HepG2 (cell line): Measurements from ENCODE around the gene CCDC80. TPM values are rescaled to one million over a fixed set of nuclear protein-coding genes. Genes with fewer than 3 reads are reported as not detected.

ENCODE experiments used
- ATAC-seq: fragments of 200-7000 bp; cut with Tn5 transposase; 3 replicates; pipeline ENCODE4 v1.9.1; 2020; ENCODE audit warnings: mild to moderate bottlenecking, moderate library complexity
- BruUV-seq: library from RNA; stranded (reverse); fragments of 400-500 nt; replicated peaks from 2 replicates; lab custom pipeline; 2021; lab: Mats Ljungman, UMichigan
- CTCF ChIA-PET: fragments of 300-600 bp; formaldehyde crosslinking; extraction: SDS; loops from one replicate; lab custom pipeline; 2021; ENCODE audit warnings: low total read pairs, inconsistent platforms, low intra/inter-chr PET ratio; lab: Yijun Ruan, JAX
- POLR2A ChIA-PET: fragments of 350-600 bp; sonication (Branson Sonifier 250); formaldehyde crosslinking; loops from one replicate; lab custom pipeline; 2020; ENCODE audit warnings: antibody characterized with exemption, inconsistent platforms; lab: Yijun Ruan, JAX
- DNase-seq: peaks from one replicate; pipeline ENCODE4 v3.0.0-alpha.2; 2015; ENCODE audit warnings: low spot score
- FAIRE-seq: peaks from 3 replicates; lab custom pipeline; 2011; peaks lifted over from hg19 to GRCh38; lab: Jason Lieb, UNC
- H2AFZ ChIP-seq: one replicate; pipeline ENCODE4 v1.6.1; 2011; ENCODE audit warnings: low read length, inconsistent platforms
- H3K27ac ChIP-seq: fragments of 300-600 bp; 3 replicates; pipeline ENCODE4 v1.8.0; 2011; ENCODE audit warnings: mixed run types, mild to moderate bottlenecking, mixed read lengths, low read length, inconsistent platforms; ENCODE audit not compliant: insufficient read depth; ENCODE audit errors: extremely low read length
- H3K27me3 ChIP-seq, 2 experiments: fragments of 200-600 bp in 1 of 2; 2 replicates in 1 of 2; 3 replicates in 1 of 2; pipeline versions ENCODE4 v1.6.0 to v1.8.0; 2011; ENCODE audit warnings: low read length in 2 of 2, mild to moderate bottlenecking in 2 of 2, moderate library complexity in 2 of 2, inconsistent platforms in 1 of 2; ENCODE audit not compliant: insufficient read depth in 2 of 2, control insufficient read depth in 1 of 2
- H3K36me3 ChIP-seq, 2 experiments: fragments of 200-600 bp in 1 of 2; replicated peaks in 1 of 2; 2 replicates in 1 of 2; 3 replicates in 1 of 2; pipeline versions ENCODE4 v1.5.1 to v1.8.0; 2011; ENCODE audit warnings: low read length in 2 of 2, inconsistent platforms in 1 of 2; ENCODE audit not compliant: insufficient read depth in 2 of 2, control insufficient read depth in 1 of 2
- H3K4me1 ChIP-seq: 2 replicates; pipeline ENCODE4 v1.5.1; 2012; ENCODE audit warnings: low read length, inconsistent platforms; ENCODE audit not compliant: insufficient read depth
- H3K4me2 ChIP-seq: 2 replicates; pipeline ENCODE4 v1.6.0; 2011; ENCODE audit warnings: low read depth, low read length, inconsistent platforms
- H3K4me3 ChIP-seq, 3 experiments: fragments of 200-600 bp in 1 of 3; sonication (generic), shearing (Covaris generic) in 1 of 3; replicated peaks in 1 of 3; 2 replicates each; pipeline ENCODE4 v1.5.1; 2011 to 2016; ENCODE audit warnings: low read length in 3 of 3, inconsistent platforms in 2 of 3, low read depth in 2 of 3, mild to moderate bottlenecking in 2 of 3, control low read depth in 1 of 3, mixed read lengths in 1 of 3; ENCODE audit not compliant: insufficient read depth in 1 of 3
- H3K79me2 ChIP-seq: one replicate; pipeline ENCODE4 v1.6.1; 2011; ENCODE audit warnings: low read length, inconsistent platforms; ENCODE audit not compliant: insufficient read depth
- H3K9ac ChIP-seq: 2 replicates; pipeline ENCODE4 v1.6.0; 2011; ENCODE audit warnings: mild to moderate bottlenecking, low read depth, low read length, inconsistent platforms; ENCODE audit not compliant: insufficient read depth
- H3K9me3 ChIP-seq: 2 replicates; pipeline ENCODE4 v1.5.1; 2012; ENCODE audit warnings: mild to moderate bottlenecking, low read length
- H4K20me1 ChIP-seq: 2 replicates; pipeline ENCODE4 v1.6.0; 2011; ENCODE audit warnings: inconsistent platforms, mild to moderate bottlenecking, low read length, moderate library complexity; ENCODE audit not compliant: insufficient read depth
- DZIP1 ChIP-seq: sonication (generic); formaldehyde crosslinking; IDR thresholded peaks from 2 replicates; pipeline ENCODE4 v1.5.0; 2020; ENCODE audit warnings: mild to moderate bottlenecking, missing genetic modification reagents
- GLI4 ChIP-seq: sonication (generic); formaldehyde crosslinking; IDR thresholded peaks from 2 replicates; pipeline ENCODE4 v1.5.1; 2020; ENCODE audit warnings: missing genetic modification reagents, mild to moderate bottlenecking, moderate library complexity, borderline replicate concordance
- MEF2D ChIP-seq: sonication (generic); formaldehyde crosslinking; IDR thresholded peaks from 2 replicates; pipeline ENCODE4 v1.5.1; 2020; ENCODE audit warnings: mild to moderate bottlenecking, missing genetic modification reagents
- MTF1 ChIP-seq: sonication (generic); formaldehyde crosslinking; IDR thresholded peaks from 2 replicates; pipeline ENCODE4 v1.5.0; 2020; ENCODE audit warnings: missing genetic modification reagents
- NFIC ChIP-seq: IDR thresholded peaks from 2 replicates; pipeline ENCODE4 v1.6.1; 2012; ENCODE audit warnings: mild to moderate bottlenecking, low read length, inconsistent platforms
- SMAD1 ChIP-seq: sonication (generic); formaldehyde crosslinking; IDR thresholded peaks from 2 replicates; pipeline ENCODE4 v1.4.0; 2020; ENCODE audit warnings: missing genetic modification reagents, low read depth, mild to moderate bottlenecking, borderline replicate concordance
- SYNCRIP ChIP-seq: fragments of 200-400 bp; formaldehyde crosslinking; IDR thresholded peaks from 2 replicates; pipeline ENCODE4 v1.6.1; 2018; ENCODE audit warnings: mild to moderate bottlenecking, low read depth, low read length; ENCODE audit not compliant: insufficient read depth
- ZFP62 ChIP-seq: sonication (generic); formaldehyde crosslinking; IDR thresholded peaks from 2 replicates; pipeline ENCODE4 v1.4.0; 2020; ENCODE audit warnings: missing genetic modification reagents
- ZNF343 ChIP-seq: sonication (generic); formaldehyde crosslinking; IDR thresholded peaks from 2 replicates; pipeline ENCODE4 v1.4.0; 2020; ENCODE audit warnings: mild to moderate bottlenecking, missing genetic modification reagents
- ZNF605 ChIP-seq: sonication (generic); formaldehyde crosslinking; IDR thresholded peaks from 2 replicates; pipeline ENCODE4 v1.8.0; 2022; ENCODE audit warnings: mild to moderate bottlenecking, missing genetic modification reagents
- ZNF75D ChIP-seq: sonication (generic); formaldehyde crosslinking; IDR thresholded peaks from 2 replicates; pipeline ENCODE4 v1.8.1; 2023; ENCODE audit warnings: missing genetic modification reagents, mild to moderate bottlenecking, borderline replicate concordance
- WGBS: methylation state at CpG from one replicate; pipeline ENCODE4 v1.1.6; 2017; ENCODE audit warnings: low lambda C conversion rate; 5-methylcytosine and 5-hydroxymethylcytosine counted together
- in situ Hi-C: cut with HindIII; loops from 2 replicates; pipeline ENCODE4 v1.10.0; 2017; ENCODE audit warnings: low pct_unique_long_range_greater_than_20kb; ENCODE audit not compliant: extremely low pct_ligation_motif_present
- intact Hi-C: fragments of 100-400 bp; cut with micrococcal nuclease; formaldehyde crosslinking; loops from one replicate; pipeline ENCODE4 v1.10.0; 2022; ENCODE audit not compliant: unreplicated experiment
- polyA plus RNA-seq, 8 experiments: library from polyadenylated mRNA; depleted of rRNA in 3 of 8; stranded (reverse) in 7 of 8; unstranded in 1 of 8; fragments of >200 nt; fragmentation: Illumina TruSeq in 4 of 8; extraction: Trizol in 4 of 8; gene quantifications; 2 replicates each; pipeline versions ENCODE4 v1.2.1 to v1.2.3, GENCODE V29; 2011 to 2016; ENCODE audit warnings: low read depth in 4 of 8, missing spikeins in 1 of 8, mixed read lengths in 1 of 8; ENCODE audit not compliant: insufficient read depth in 1 of 8
- total RNA-seq, 5 experiments: library from RNA; depleted of rRNA; stranded (reverse); fragments of >200 nt; fragmentation: Illumina TruSeq; extraction: Trizol; gene quantifications; 2 replicates each; pipeline ENCODE4 v1.2.3, GENCODE V29; 2016; ENCODE audit warnings: low read depth in 1 of 5

The CCDC80 gene
- total and polyA plus RNA-seq, 2 of the 13 experiments (the other 11 are each of a cell fraction or from before 2014, with no cell fraction given) = not detected

- in situ Hi-C loops = no loop called here
Observed at GRCh38 chr3:112568642-112569041, 72.3 kb downstream of the CCDC80 start.

More at GRCh38 chr3:112568642-112569041, 72.3 kb downstream of the CCDC80 start:
- ATAC-seq (no peak), DNase-seq (no peak), FAIRE-seq (no peak)
- Histone ChIP-seq H3K4me3 (no peak overlapping the region), H3K27me3 (no peaks in the 10 kb centered on the region), H3K9ac (no peak overlapping the region), H4K20me1 (no peaks in the 10 kb centered on the region), H3K4me2 (no peak overlapping the region)
- no TSS peak for BruUV-seq
- 98% methylated on average over 2 of the region's 2 CpGs for WGBS
- no peak for TF ChIP-seq MTF1
- TF ChIP-seq ZNF605 (CRISPR knock-in tag) = no peak
- no peak for TF ChIP-seq SYNCRIP
- TF ChIP-seq MEF2D (CRISPR knock-in tag) = no peak
- TF ChIP-seq ZFP62 (CRISPR knock-in tag) = no peak
- TF ChIP-seq ZNF75D (CRISPR knock-in tag) = no peak
- no peak for TF ChIP-seq NFIC
- TF ChIP-seq DZIP1 (CRISPR knock-in tag) = no peak
- no peak for TF ChIP-seq ZNF343 (CRISPR knock-in tag)
- TF ChIP-seq GLI4 = no peak
- TF ChIP-seq SMAD1 (CRISPR knock-in tag) = no peak
- TF ChIP-seq, all 625 proteins: peak for 0
- no peak overlapping the region for H2AFZ ChIP-seq
- H3K4me1 ChIP-seq = no peaks in the 10 kb centered on the region
- ChIA-PET POLR2A (no interaction called here), CTCF (no interaction called here)
- intact Hi-C loops = no loop called here
- H3K9me3 ChIP-seq = no peaks in the 10 kb centered on the region
- H3K27ac ChIP-seq = no peak overlapping the region
- no peaks in the 10 kb centered on the region for H3K79me2 ChIP-seq
- peaks cover 0 to 9% of the 10 kb centered on the region in 2 experiments; a peak in 3 of 5 replicates for H3K36me3 ChIP-seq
